HEK293T (cell line): ENCODE measurements around the gene SMC3.
"Not testable (repeated sequence)": the region's sequence is repeated elsewhere in the genome, so short reads cannot be mapped to it uniquely, and the experiment has no call there.

Source experiments
- CTCF ChIA-PET: fragments of 350-600 bp; formaldehyde crosslinking; extraction: SDS; loops from one replicate; lab custom pipeline; 2021; ENCODE audit warnings: antibody characterized with exemption, inconsistent platforms; lab: Yijun Ruan, JAX
- POLR2A ChIA-PET: fragments of 350-600 bp; formaldehyde crosslinking; extraction: SDS; loops from one replicate; lab custom pipeline; 2020; ENCODE audit warnings: antibody characterized with exemption, inconsistent platforms; lab: Yijun Ruan, JAX
- DNase-seq: peaks from one replicate; pipeline ENCODE4 v3.0.0; 2012; ENCODE audit warnings: mixed read lengths; ENCODE audit errors: extremely low spot score
- ARNT ChIP-seq: fragments of 450-650 bp; IDR thresholded peaks from 2 replicates; pipeline ENCODE4 v1.6.1; 2017; ENCODE audit warnings: mild to moderate bottlenecking
- BHLHE40 ChIP-seq: fragments of 450-650 bp; IDR thresholded peaks from 2 replicates; pipeline ENCODE4 v1.6.1; 2016; ENCODE audit warnings: mild to moderate bottlenecking, moderate library complexity, borderline replicate concordance
- CTBP1 ChIP-seq: fragments of 450-650 bp; IDR thresholded peaks from 2 replicates; pipeline ENCODE4 v1.6.1; 2016; ENCODE audit warnings: borderline replicate concordance
- ELF4 ChIP-seq: fragments of 450-650 bp; IDR thresholded peaks from 2 replicates; pipeline ENCODE4 v1.6.1; 2017; ENCODE audit warnings: antibody characterized with exemption
- FOXA1 ChIP-seq: fragments of 450-650 bp; IDR thresholded peaks from 2 replicates; pipeline ENCODE4 v1.6.1; 2016; ENCODE audit warnings: mild to moderate bottlenecking
- FOXK2 ChIP-seq: fragments of 450-650 bp; IDR thresholded peaks from 2 replicates; pipeline ENCODE4 v1.6.1; 2016; ENCODE audit warnings: mild to moderate bottlenecking
- FOXM1 ChIP-seq: fragments of 450-650 bp; IDR thresholded peaks from 2 replicates; pipeline ENCODE4 v1.6.1; 2017; ENCODE audit warnings: mild to moderate bottlenecking, borderline replicate concordance
- HDGF ChIP-seq: fragments of 450-650 bp; IDR thresholded peaks from 2 replicates; pipeline ENCODE4 v1.6.1; 2017; ENCODE audit warnings: antibody characterized with exemption, borderline replicate concordance
- L3MBTL2 ChIP-seq: fragments of 450-650 bp; conservative IDR thresholded peaks from 2 replicates; pipeline ENCODE4 v1.6.1; 2016; ENCODE audit warnings: mild to moderate bottlenecking
- LEF1 ChIP-seq: fragments of 450-650 bp; IDR thresholded peaks from 2 replicates; pipeline ENCODE4 v1.6.1; 2017; ENCODE audit warnings: mild to moderate bottlenecking, borderline replicate concordance
- NFRKB ChIP-seq: fragments of 450-650 bp; IDR thresholded peaks from 2 replicates; pipeline ENCODE4 v1.6.1; 2016; ENCODE audit warnings: mild to moderate bottlenecking, moderate library complexity
- SP1 ChIP-seq: fragments of 450-650 bp; IDR thresholded peaks from 2 replicates; pipeline ENCODE4 v1.6.1; 2017
- SUZ12 ChIP-seq: fragments of 450-650 bp; IDR thresholded peaks from 2 replicates; pipeline ENCODE4 v1.6.1; 2016; ENCODE audit warnings: mild to moderate bottlenecking
- TARDBP ChIP-seq: fragments of 450-650 bp; IDR thresholded peaks from 2 replicates; pipeline ENCODE4 v1.6.1; 2016
- ZNF384 ChIP-seq: fragments of 450-650 bp; IDR thresholded peaks from 2 replicates; pipeline ENCODE4 v1.6.1; 2016
- TF ChIP-seq, protein P1 (sequence below): fragments of 450-650 bp; IDR thresholded peaks from 2 replicates; pipeline ENCODE4 v1.6.1; 2016

SMC3 gene

DNA sequence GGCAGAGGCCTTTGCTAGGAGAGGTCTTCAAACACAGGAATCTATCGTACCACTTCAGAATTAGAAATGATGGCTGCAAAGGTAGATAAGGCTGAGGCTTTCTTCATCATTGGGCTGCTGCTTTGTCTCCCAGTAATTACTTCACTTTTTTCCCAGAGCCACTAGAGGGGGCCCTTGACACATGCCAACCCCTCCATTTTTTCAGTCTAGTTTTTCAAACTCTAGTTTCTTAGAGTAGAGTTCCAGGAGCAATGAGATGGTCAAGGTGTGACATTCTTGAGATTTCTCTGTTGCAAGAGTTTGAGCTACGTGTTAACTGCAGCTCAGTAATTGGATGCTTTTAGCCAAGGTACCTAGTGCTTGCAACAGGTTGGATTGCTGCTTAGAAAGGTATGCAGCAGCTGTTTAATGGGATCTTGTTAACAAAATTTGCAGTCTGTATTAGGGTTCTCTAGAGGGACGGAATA, 42.8 kb downstream of the SMC3 start:
- TF ChIP-seq SP1: no peak
- TF ChIP-seq BHLHE40: no peak
- TF ChIP-seq ZNF384: no peak
- TF ChIP-seq FOXA1: no peak
- TF ChIP-seq LEF1: no peak
- no peak for TF ChIP-seq FOXM1
- CTCF ChIA-PET: interaction anchor here (0.5 to 1.8 kb wide), 8 partner anchors 10 to 400 kb away, joined by 3 to 11 read pairs (median 3); no protein-coding TSS in a partner anchor
- POLR2A ChIA-PET: no interaction called here
- peak; percentile 76 for DNase-seq

DNA sequence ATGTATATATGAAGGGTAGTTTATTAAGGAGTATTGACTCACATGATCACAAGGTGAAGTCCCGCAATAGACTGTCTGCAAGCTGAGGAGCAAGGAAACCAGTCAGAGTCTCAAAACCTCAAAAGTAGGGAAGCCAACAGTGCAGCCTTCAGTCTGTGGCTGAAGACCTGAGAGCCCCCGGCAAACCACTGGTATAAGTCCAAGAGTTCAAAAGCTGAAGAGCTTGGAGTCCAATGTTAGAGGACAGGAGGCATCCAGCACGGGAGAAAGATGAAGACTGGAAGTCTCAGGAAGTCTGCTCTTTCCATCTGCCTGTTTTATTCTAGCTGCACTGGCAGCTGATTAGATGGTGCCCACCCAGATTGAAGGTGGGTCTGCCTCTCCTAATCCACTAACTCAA, 43.3 kb downstream of the SMC3 start:
- CTCF ChIA-PET: interaction anchor here (0.9 to 1.8 kb wide), 7 partner anchors 10 to 90 kb away, joined by 3 to 11 read pairs (median 3); no protein-coding TSS in a partner anchor
- DNase-seq, POLR2A ChIA-PET: not testable (repeated sequence)

DNA sequence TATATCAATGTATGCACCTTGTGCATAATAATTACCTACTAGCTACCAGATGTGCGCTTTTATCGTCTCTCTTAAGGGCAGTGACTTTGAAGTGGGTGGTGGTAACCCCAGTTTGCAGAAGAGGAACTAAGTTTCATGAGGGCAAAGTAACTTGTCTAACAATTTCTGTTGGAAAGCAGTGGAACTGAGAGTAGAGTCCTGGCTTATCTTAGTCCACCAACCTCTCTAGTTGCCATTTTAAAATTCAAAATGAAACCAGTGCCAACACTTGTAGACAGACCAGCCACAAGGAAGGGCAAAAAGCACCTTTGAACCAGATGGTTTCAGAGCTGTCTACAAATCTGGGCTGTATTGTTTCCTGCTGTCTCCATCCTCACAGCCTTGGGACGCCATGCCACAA, 44.6 kb downstream of the SMC3 start:
- TF ChIP-seq CTBP1 (no peak), HDGF (no peak), FOXM1 (no peak), ARNT (no peak), FOXK2 (no peak), SP1 (no peak), LEF1 (no peak), ELF4 (no peak)
- TF ChIP-seq, protein P1, sequence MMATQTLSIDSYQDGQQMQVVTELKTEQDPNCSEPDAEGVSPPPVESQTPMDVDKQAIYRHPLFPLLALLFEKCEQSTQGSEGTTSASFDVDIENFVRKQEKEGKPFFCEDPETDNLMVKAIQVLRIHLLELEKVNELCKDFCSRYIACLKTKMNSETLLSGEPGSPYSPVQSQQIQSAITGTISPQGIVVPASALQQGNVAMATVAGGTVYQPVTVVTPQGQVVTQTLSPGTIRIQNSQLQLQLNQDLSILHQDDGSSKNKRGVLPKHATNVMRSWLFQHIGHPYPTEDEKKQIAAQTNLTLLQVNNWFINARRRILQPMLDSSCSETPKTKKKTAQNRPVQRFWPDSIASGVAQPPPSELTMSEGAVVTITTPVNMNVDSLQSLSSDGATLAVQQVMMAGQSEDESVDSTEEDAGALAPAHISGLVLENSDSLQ: no peak
- ChIA-PET POLR2A (no interaction called here), CTCF (no interaction called here)
- DNase-seq: no peak

DNA sequence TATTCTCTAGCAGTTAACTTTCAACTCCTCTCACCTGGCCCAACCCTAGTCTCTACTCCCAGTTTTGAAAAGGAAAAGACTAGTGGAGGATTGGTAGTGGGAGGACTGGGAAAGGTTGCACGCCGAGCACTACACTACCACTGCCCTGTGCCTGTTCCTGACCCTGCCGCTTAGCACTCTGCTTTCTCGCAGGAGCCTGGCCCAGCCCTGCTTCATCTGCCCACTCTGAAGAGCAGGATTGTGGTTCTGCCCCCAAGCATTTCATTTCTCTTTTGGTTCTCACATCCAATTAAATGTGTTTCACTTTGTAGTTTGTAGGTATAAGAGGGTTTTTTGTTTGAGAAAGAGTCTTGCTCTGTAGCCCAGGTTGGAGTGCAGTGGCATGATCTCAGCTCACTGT, 45.1 kb downstream of the SMC3 start:
- ChIA-PET POLR2A (no interaction called here), CTCF (no interaction called here)
- DNase-seq: no peak
- TF ChIP-seq NFRKB: no peak

DNA sequence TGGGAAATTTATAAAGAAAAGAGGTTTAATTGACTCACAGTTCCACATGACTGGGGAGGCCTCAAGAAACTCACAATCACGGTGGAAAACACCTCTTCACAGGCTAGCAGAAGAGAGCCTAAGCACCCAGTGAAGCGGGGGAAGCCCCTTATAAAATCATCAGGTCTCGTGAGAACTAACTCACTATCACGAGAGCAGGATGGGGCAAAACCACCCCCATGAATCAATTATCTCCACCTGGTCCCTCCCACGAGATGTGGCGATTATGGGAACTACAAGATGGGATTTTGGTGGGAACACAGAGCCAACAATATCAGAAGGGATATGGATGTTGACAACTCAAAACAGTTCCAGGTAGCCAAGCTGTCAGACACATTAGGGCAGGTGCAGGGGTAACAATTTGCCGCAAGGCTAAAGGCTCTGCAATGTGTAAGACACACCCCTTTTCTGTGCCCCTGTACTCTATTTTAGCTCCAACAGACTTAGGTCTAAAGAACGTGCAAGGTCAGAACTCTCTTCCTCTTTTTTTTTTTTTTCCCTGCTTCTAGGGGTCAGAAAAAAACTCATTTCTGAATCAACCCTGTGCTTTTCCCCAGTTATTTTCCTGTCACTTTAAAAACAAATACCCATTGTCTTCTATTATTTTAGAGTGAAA, 46.0 kb downstream of the SMC3 start:
- TF ChIP-seq TARDBP (no peak), ELF4 (no peak), L3MBTL2 (no peak), FOXA1 (no peak), HDGF (no peak), LEF1 (no peak), FOXK2 (no peak), BHLHE40 (no peak), CTBP1 (no peak), ZNF384 (no peak), ARNT (no peak)
- TF ChIP-seq, protein P1: no peak
- POLR2A ChIA-PET: no interaction called here
- no peak for DNase-seq
- CTCF ChIA-PET: no interaction called here

DNA sequence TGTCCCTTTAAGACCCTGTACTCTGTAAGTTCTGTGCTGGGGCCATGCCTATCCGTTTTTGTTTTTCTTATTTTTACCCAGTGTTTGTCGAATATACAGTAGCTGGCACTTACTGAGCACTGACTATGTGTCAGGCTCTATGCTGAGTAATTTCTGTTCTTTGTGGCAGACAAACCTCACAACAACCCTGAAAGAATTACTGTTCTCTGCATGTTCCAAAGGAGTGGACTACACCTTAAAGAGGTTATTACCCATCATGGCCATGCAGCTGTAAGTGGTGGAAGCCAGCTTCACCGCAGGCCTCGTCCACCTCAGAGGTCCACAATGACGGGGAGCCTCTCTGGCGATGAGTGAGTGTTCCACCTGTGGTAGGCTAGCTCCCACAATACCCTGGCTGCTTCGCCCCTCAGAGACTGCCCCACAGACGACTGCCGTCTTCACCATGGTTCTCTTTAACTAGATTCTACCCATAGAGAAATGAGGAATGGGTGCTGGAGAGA, 46.6 kb downstream of the SMC3 start:
- CTCF ChIA-PET: interaction anchor here (0.5 to 1.6 kb wide), 2 partner anchors 67 to 109 kb away, joined by 4 to 12 read pairs; no protein-coding TSS in a partner anchor
- no peak for DNase-seq
- POLR2A ChIA-PET: no interaction called here
- TF ChIP-seq FOXA1 (no peak), ARNT (no peak), SUZ12 (no peak), ELF4 (no peak), BHLHE40 (no peak), CTBP1 (no peak), ZNF384 (no peak), LEF1 (no peak), FOXM1 (no peak), L3MBTL2 (no peak), NFRKB (no peak), FOXK2 (no peak), HDGF (no peak), TARDBP (no peak), SP1 (no peak)
- TF ChIP-seq, protein P1: no peak
